ENCODE measurements around the gene PRRT3. TPM values are rescaled to one million over a fixed set of nuclear protein-coding genes. Genes with fewer than 3 reads are reported as not detected.
A peak's percentile ranks its signal among the peaks of the same experiment; 100 is the strongest.

PRRT3 gene
- polyA plus RNA-seq: 2.0 TPM

DNA sequence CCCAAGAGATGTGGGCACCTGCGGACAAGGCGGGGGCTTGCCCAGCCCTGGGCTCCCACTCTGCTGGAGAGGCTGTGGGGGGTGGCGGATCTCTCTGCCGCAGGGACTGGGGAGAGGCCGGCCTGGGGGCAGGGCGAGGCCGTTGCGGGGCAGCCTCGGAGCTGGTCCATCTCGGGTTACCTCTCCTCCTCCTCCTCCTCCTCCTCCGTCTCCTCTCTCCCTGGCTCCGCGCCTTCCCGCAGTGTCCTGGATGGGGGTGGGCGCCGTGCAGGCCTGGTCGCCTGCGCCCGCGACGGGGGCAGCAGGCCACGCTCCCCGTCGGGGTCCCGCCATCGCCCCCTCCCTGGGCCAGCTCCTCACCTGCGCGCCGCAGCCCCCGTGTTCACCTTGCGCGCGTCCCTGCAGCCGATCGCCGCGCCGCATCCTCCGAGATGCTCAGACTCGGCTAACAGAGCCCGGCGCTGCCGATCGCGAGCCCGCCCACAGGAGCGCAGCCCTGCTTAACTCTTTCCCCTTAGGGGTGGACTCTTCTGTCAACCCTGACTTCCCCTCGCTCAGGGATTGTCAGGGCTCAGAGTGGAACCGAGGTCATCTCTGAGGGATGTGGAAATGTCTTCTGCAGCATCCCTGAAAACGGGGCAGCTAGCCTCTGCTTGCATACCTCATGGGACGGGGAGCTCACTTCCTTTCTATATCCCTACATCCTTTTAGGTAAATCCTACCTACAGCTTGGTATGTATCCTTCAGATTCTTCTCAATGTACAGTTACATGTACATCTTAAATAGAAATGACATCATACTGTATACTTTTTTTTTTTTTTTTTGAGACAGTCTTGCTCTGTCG is at the start of gene PRRT3:
Gene PRRT3 (minus strand): TSS at position 447 of the 844 bp plus-strand sequence. CDS start 2,293 bp downstream, outside the sequence.
- peaks cover 1% of the 10 kb centered on the region for H3K36me3 Mint-ChIP-seq
- H3K27ac Mint-ChIP-seq: peak within 1 kb of the TSS in 2 of 3 donors; percentile 59 to 76
- H3K9me3 Mint-ChIP-seq: no peaks in the 10 kb centered on the region
- peak within 1 kb of the TSS; percentile 85 to 95 (median 92) for H3K4me3 Mint-ChIP-seq
- peaks cover 2% of the 10 kb centered on the region for H3K27me3 Mint-ChIP-seq
- peaks cover 5 to 15% (median 11%) of the 10 kb centered on the region in 3 donors for H3K4me1 Mint-ChIP-seq

DNA sequence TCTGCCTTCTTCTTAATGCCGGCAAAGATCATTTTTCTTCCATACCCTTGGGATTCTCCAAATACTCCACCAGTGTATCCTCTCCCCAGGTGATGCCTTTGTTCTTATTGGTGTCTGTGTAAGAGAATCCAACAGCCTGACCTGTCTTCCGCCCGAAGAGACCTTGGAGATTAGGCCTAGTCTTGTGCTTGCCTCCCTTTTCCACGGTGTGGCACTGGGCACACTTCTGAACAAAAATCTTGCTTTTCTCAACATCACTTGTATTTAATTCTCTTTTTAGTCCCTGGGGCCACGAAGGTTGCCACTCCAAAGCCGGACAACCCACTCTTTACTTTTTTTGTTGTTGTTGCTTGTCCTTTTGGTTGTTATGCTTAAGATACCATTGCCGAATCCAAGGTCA is 48.5 kb upstream of the PRRT3 start:
- Mint-ChIP-seq H3K4me1 (no peaks in the 10 kb centered on the region), H3K27ac (peak overlapping the region in 1 of 3 donors; percentile 63), H3K27me3 (no peaks in the 10 kb centered on the region), H3K9me3 (no peaks in the 10 kb centered on the region), H3K4me3 (no peak overlapping the region), H3K36me3 (peaks cover 6% of the 10 kb centered on the region)

DNA sequence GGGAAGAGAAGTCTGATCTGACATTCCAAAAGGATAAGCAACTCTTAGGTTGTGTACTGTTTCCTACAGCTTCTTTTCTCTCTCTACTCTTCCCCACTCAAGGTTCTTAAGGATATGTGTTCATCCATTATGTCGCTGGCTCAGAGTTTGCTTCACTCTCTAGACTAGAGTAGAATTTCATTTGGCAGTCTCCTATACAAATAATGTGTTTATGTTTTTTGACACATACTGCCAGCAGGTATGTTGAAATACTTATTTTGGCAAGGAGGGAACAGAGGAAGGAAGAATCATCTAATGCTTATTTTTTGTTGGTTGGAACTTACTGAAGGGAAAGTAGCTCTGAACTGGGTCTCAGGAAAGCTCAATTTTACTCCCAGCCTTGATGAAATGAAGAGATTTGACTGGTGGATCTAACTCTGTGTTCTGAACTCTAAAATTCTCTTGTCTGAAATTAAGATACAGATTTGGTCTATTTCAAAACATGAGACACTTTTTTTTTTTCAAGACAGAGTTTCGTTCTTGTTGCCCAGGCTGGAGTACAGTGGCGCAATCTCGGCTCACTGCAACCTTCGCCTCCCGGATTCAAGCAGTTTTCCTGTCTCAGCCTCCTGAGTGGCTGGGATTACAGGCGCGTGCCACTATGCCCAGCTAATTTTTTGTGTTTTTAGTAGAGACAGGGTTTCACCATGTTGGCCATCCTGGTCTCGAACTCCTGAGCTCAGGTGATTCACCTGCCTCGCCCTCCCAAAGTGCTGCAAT is 42.1 kb upstream of the PRRT3 start:
- H3K27me3 Mint-ChIP-seq: no peaks in the 10 kb centered on the region
- H3K4me1 Mint-ChIP-seq: peaks cover 0 to 9% (median 0%) of the 10 kb centered on the region in 3 donors
- no peak overlapping the region for H3K4me3 Mint-ChIP-seq
- no peaks in the 10 kb centered on the region for H3K9me3 Mint-ChIP-seq
- no peak overlapping the region for H3K27ac Mint-ChIP-seq
- peaks cover 2% of the 10 kb centered on the region for H3K36me3 Mint-ChIP-seq

DNA sequence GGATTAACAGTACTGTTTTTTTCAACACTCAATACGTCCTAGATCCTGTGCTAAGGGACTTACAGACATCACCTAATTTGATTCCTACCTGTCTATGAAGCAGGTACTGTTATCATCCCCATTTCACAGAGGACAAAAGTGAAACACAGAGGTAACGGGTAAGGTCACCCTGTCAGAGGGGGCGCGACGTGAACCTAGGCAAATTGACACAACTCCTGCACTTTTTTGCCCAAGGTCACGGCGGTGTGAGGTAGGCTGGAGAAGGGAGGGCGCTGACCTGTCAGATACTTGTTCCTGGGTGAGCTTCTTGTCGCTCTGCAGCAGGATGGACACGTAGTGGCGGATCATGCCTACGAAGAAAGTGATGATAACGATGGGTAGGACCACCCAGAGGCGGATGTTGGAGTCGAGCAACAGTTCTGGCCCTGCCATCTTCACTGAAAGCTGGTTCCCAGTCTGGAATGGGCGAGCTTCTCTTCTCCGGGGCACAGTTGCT is 34.1 kb upstream of the PRRT3 start:
- Mint-ChIP-seq H3K4me3 (peak overlapping the region; percentile 95 to 99 (median 99)), H3K36me3 (no peaks in the 10 kb centered on the region), H3K27ac (peak overlapping the region; percentile 99 to 100 (median 100)), H3K4me1 (peaks cover 13 to 22% (median 19%) of the 10 kb centered on the region in 3 donors), H3K9me3 (no peaks in the 10 kb centered on the region), H3K27me3 (no peaks in the 10 kb centered on the region)

DNA sequence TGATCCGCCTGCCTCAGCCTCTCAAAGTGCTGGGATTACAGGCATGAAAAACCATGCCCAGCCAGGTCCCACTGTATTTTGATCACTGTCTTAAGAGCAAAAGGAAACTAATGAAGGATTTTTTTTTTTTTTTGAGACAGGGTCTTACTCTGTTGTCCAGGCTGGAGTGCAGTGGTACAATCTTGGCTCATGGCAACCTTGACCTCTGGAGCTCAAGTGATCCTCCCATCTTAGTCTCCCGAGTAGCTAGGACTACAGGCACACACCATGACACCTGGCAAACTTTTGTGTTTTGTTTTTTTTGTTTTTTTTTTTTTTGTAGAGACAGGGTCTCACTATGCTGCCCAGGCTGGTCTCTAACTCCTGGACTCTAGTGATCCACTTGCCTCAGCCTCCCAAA is 28.0 kb upstream of the PRRT3 start:
- H3K4me3 Mint-ChIP-seq: no peak overlapping the region
- H3K27me3 Mint-ChIP-seq: no peaks in the 10 kb centered on the region
- no peaks in the 10 kb centered on the region for H3K9me3 Mint-ChIP-seq
- peaks cover 8% of the 10 kb centered on the region for H3K36me3 Mint-ChIP-seq
- H3K27ac Mint-ChIP-seq: peak overlapping the region in 1 of 3 donors; percentile 13
- H3K4me1 Mint-ChIP-seq: peaks cover 8 to 13% (median 10%) of the 10 kb centered on the region in 3 donors

DNA sequence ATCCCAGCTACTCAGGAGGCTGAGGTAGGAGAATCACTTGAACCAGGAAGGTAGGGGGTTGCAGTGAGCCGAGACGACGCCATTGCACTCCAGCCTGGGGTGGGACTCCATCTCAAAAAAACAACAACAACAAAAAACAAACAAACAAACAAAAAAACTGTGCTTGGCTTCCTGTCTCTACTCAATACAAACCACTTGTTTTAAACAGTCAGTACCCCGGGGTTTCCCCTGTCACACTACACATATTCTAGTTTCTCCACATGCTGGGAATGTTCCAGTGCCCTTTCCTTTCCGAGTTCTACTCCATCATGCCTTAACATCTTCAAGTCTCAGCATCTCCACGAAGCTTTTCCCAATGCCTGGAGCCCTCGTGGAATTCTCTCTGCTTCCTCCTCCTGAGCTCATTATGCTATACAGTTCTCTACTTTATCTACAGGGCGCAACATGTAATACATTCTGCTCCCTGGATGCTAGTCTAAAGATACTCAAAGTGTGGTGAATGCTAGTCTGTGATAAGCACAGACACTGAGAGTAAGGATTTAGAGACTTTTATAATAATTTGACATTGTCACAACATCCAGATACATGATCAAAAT is 26.6 kb upstream of the PRRT3 start:
- Mint-ChIP-seq H3K9me3 (no peaks in the 10 kb centered on the region), H3K27ac (peak overlapping the region in 2 of 3 donors; percentile 0 to 53), H3K36me3 (peaks cover 8% of the 10 kb centered on the region), H3K4me1 (peaks cover 8 to 13% (median 10%) of the 10 kb centered on the region in 3 donors), H3K27me3 (no peaks in the 10 kb centered on the region), H3K4me3 (no peak overlapping the region)

DNA sequence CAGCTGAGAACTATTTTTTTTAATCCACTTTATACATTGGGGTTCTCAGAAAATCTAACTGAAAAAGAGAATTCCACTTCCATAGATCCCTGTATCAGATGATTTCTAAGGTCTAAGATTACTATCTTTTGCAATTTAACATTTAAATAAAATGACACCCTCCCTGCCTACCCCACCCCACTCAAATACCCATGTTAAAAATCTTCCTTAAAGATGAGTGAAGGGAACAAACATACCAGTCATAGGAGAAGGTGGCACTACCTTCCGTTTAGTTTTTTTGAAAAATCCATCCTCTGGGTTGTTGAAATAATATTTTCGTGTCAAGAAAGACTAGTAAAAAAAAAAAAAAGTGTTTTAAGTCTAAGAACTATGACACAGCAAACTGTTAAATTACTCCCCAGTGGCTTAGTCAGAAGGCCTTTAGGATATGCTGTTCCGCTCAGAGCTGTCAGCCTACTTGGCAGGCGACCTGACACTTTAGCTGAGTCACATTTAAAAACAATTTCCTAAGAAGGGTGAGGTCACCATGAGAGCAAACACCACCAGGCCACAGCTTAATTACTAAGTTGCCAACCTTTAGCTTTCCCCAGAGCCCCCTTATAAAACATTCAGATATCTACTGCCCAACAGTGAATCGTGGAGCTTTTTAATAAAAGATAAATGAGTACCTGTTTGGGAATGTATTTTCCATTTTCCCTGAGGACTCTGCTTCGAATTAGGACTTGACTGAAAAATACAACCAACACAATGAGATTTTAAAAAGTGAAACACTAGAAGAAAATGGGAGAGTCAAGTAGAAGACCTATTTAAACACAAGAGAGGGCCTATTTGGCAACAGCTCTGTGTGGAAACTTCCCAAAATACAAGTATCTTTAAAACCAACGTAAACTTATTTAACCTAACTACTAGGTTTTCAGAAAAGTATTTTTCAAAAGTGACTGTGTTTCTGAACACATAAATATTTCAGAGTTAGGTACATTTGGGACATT is 24.8 kb upstream of the PRRT3 start:
- no peak overlapping the region for H3K27ac Mint-ChIP-seq
- H3K4me3 Mint-ChIP-seq: no peak overlapping the region
- H3K36me3 Mint-ChIP-seq: peaks cover 8% of the 10 kb centered on the region
- no peaks in the 10 kb centered on the region for H3K9me3 Mint-ChIP-seq
- H3K4me1 Mint-ChIP-seq: peaks cover 7 to 10% (median 8%) of the 10 kb centered on the region in 3 donors
- no peaks in the 10 kb centered on the region for H3K27me3 Mint-ChIP-seq

DNA sequence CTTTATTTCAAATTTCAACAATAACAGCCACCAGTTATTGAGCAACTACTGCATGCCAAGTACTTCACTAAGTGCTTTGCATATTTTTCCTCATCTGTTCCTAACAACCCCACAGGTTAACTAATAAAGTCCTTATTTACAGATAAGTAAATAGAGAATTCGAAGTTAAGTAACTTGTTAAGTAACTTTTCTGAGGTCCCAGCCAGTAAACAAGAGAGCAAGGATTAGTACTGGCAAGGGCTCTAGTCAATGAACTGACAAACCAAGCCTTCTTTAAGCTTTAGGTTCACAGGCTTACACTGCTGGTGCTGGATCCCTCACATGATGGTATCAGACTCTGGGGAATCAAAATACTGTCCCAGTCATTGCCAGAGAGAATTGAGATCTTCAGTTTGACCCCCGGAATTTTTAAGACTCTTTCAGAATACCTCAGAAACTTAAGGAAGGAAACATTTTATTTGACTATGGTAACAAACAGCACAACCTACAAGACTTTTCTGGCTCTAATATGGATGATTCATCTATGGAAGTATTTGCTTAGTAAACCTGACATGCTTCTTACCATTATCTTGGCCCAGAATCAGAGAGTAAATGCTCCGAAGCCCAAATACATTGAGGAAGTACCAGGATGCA is 17.9 kb upstream of the PRRT3 start:
- Mint-ChIP-seq H3K4me3 (no peak overlapping the region), H3K27ac (no peak overlapping the region), H3K9me3 (no peaks in the 10 kb centered on the region), H3K36me3 (peaks cover 12% of the 10 kb centered on the region), H3K27me3 (no peaks in the 10 kb centered on the region), H3K4me1 (no peaks in the 10 kb centered on the region)

DNA sequence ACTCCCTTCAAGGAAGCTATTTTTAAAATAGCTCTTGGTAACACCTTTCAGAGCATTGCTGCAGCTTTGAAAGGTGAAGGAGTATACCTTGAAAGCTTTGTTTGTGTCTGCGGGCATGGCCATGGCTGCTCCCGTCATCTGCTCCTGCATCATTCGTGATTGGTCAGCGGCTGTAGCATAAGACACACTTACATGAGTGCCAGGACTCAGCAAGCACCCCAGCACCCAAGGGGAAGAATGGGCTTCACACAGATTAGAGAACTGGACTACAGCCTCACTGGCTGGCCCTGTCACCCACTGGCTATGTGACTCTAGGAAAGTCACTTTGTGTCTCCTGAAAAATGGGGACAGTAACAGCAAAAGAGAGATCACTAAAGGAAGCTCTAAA is 17.4 kb upstream of the PRRT3 start:
- Mint-ChIP-seq H3K4me1 (no peaks in the 10 kb centered on the region), H3K4me3 (no peak overlapping the region), H3K9me3 (no peaks in the 10 kb centered on the region), H3K27ac (no peak overlapping the region), H3K27me3 (no peaks in the 10 kb centered on the region), H3K36me3 (peaks cover 12% of the 10 kb centered on the region)

DNA sequence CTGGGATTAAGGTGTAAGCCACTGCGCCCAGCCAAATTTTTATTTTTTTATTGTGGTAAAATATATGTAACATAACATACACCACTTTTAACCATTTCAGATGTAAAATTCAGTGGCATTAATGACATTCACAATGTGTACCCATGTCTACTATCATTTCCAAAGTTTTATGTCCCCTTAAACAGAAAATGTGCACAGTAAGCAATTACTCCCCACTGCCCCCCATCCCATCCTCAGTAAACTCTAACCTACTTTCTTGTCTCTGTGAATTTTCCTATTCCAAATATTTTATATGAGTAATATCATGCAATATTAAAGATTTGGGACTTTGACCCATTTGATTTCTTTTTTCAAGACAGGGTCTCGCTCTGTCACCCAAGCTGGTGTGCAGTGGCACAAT is 14.6 kb upstream of the PRRT3 start:
- H3K4me1 Mint-ChIP-seq: no peaks in the 10 kb centered on the region
- H3K4me3 Mint-ChIP-seq: no peak overlapping the region
- peaks cover 12% of the 10 kb centered on the region for H3K36me3 Mint-ChIP-seq
- H3K27me3 Mint-ChIP-seq: no peaks in the 10 kb centered on the region
- no peaks in the 10 kb centered on the region for H3K9me3 Mint-ChIP-seq
- no peak overlapping the region for H3K27ac Mint-ChIP-seq

DNA sequence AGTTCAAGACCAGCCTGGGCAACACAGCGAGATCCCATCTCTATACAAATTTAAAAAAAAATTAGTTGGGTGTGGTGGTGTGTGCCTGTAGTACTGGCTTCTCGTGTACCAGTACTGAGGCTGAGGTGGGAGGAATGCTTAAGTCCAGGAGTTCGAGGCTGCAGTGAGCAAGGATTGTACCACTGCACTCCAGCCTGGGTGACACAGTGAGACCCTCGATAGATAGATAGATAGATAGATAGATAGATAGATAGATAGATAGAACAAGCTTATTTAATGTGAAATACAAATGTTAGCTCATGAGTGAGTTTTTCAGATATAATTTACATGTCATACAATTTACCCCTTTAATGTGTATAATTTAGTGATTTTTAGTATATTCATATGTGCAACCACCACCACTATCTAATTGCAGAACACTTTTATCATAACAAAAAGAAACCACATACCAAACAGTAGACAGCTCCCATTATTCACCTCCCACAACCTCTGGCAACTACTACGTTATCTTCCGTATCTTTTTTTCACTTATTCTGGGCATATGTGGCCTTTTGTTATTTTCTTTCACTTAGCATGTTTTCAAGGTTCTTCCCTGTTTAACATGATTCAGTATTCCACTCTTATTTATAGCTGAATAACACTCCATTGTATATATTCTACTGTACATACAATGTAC is 13.1 kb upstream of the PRRT3 start:
- no peaks in the 10 kb centered on the region for H3K27me3 Mint-ChIP-seq
- no peak overlapping the region for H3K4me3 Mint-ChIP-seq
- H3K36me3 Mint-ChIP-seq: peaks cover 10% of the 10 kb centered on the region
- H3K9me3 Mint-ChIP-seq: no peaks in the 10 kb centered on the region
- no peaks in the 10 kb centered on the region for H3K4me1 Mint-ChIP-seq
- no peak overlapping the region for H3K27ac Mint-ChIP-seq

DNA sequence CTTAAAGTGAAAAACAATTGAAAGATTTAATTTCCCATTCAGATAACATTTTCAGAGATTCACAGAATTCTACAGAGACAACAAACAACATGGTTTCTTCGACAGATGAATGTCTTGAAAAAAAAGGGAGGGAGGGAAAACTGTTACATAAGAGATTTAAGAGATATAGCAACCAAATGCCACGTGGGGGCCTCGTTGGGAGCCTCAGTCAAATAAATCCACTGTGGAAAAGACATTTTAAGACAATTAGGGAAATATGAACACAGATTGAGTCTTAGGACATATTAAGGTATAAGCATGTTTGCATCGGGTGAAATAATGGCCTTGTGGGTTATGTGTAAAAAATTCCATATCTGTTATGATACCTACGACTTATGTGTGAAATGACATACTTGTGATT is 5.0 kb upstream of the PRRT3 start:
- H3K9me3 Mint-ChIP-seq: no peaks in the 10 kb centered on the region
- peaks cover 1% of the 10 kb centered on the region for H3K36me3 Mint-ChIP-seq
- peak overlapping the region in 1 of 3 donors; percentile 22 for H3K27ac Mint-ChIP-seq
- H3K4me3 Mint-ChIP-seq: no peak overlapping the region
- H3K4me1 Mint-ChIP-seq: peaks cover 0 to 6% (median 3%) of the 10 kb centered on the region in 3 donors
- H3K27me3 Mint-ChIP-seq: no peaks in the 10 kb centered on the region

DNA sequence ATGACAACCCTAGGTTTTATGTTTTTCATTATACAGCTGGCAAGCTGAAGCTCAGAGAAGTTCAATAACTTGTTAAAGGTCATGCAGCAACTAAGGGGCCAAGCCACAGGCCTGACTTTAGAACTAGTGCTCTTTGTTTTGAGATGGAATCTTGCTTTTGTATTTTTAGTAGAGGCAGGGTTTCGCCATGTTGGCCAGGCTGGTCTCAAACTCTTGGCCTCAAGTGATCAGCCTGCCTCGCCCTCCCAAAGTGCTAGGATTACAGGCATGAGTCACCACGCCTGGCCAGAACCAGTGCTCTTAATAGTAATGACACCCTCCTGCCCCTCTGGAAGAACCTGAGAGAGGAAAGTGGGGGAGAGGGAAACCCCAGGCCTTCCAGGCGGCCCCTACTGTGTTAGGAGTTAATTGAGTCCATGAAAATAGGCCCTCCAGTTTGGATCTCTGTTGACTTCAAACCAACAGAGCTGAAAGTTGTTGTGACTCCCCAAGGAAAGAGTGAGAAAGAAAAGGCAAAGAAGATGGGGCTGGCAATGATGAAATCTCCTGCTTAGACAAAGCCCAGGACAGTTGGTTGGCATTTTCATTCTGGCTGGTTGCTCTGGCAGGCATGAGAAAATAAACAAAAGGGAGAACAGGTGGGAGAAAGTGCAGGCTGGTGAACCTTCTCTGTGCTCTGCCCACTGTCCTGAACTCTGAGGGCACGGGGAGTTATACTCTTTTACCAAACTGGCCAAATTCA is 3.6 kb upstream of the PRRT3 start:
- Mint-ChIP-seq H3K36me3 (peaks cover 1% of the 10 kb centered on the region), H3K27me3 (peaks cover 2% of the 10 kb centered on the region), H3K4me3 (no peak overlapping the region), H3K27ac (peak overlapping the region in 1 of 3 donors; percentile 19), H3K4me1 (peaks cover 3 to 14% (median 8%) of the 10 kb centered on the region in 3 donors), H3K9me3 (no peaks in the 10 kb centered on the region)

Measured in IgD-negative memory B cell (primary cell).